ENCODE data around the gene KRTAP1-1. TPM values are rescaled to one million over a fixed set of nuclear protein-coding genes. Genes with fewer than 3 reads are reported as not detected.
"Not testable (repeated sequence)": the region's sequence is repeated elsewhere in the genome, so short reads cannot be mapped to it uniquely, and the experiment has no call there.

The KRTAP1-1 gene
- total RNA-seq, 1 experiment from 2014 or later: not detected

DNA sequence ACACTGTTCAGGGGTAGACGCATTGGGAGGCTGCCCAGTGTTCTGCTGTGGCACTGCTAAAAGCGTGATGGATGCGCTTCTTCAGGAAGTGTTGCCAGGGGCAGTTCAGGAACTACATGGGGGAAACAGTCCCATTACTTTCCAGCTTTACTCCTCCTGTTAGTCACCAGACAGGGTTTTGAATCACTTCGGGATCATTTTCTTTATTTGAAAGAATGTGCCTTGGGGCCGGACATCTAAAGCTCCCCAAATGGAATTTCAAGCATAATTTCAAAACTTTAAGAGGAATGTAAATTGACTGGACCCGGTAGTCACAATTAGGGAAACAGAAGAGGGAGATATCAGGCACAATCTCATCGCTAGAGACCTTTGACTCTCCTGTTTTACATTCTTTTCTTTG is 7.2 kb upstream of the KRTAP1-1 start:
- no peaks in the 10 kb centered on the region for H3K36me3 ChIP-seq (ENCODE audit: insufficient read depth, low read length)
- H3K9ac ChIP-seq (ENCODE audit: low read length): no peak overlapping the region
- H3K4me2 ChIP-seq (ENCODE audit: low read depth, low read length, poor library complexity, severe bottlenecking): no peak overlapping the region
- no peaks in the 10 kb centered on the region for H3K79me2 ChIP-seq (ENCODE audit: low read length)
- H3K27ac ChIP-seq (ENCODE audit: low read length): no peak overlapping the region
- no peaks in the 10 kb centered on the region for H3K9me2 ChIP-seq (replicated peaks; ENCODE audit: insufficient read depth, low read length)
- H3K4me3 ChIP-seq (ENCODE audit: low read length): no peak overlapping the region
- H3K4me1 ChIP-seq (ENCODE audit: low read length): no peaks in the 10 kb centered on the region
- no peaks in the 10 kb centered on the region for H3K9me3 ChIP-seq (ENCODE audit: low read length)
- H3K27me3 ChIP-seq (ENCODE audit: low read length): no peaks in the 10 kb centered on the region
- no peak overlapping the region for H2AFZ ChIP-seq (ENCODE audit: low read length)
- DNase-seq: peak; percentile 1
- H4K20me1 ChIP-seq (ENCODE audit: insufficient read depth, low read depth, low read length): no peaks in the 10 kb centered on the region

DNA sequence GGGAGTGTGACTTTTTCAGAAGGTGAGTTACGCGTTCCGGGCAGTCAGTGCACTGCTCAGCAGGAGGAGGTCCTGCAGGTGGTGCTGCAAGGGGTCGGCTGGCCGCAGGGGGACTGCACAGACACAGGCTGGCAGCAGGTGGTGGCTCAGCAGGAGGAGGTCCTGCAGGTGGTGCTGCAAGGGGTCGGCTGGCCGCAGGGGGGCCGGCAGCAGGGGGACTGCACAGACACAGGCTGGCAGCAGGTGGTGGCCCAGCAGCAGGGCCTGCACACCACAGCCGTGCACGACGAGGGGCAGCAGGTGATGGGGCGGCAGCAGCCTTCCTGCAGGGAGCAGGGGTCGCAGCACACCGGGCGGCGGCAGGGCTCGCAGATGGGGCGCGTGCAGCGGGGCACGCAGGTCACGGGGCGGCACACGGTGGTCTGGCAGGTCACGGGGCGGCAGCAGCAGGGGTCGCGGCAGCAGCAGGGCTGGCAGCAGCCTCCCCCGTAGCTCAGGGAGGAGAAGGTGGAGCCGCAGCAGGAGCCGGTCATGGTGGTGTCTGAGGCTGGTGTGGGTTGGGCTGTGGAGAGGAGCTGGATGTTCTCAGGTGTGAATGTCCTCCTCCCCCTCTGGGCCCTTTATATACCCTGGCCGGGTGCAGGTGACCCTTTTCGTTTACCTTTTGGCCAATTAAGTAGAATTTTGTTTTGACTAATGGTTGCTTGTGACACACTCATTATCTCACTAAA is 5.7 kb upstream of the KRTAP1-1 start, which contains the start of gene KRTAP2-1:
Gene KRTAP2-1, minus strand, starts transcription at position 582 of the 731 bp plus-strand sequence. Its CDS starts 49 bp downstream, at position 533.
- not testable (repeated sequence) for H4K20me1 ChIP-seq (ENCODE audit: insufficient read depth, low read depth, low read length); H3K27ac ChIP-seq (ENCODE audit: low read length); H3K4me3 ChIP-seq (ENCODE audit: low read length); H2AFZ ChIP-seq (ENCODE audit: low read length); H3K79me2 ChIP-seq (ENCODE audit: low read length); H3K4me2 ChIP-seq (ENCODE audit: low read depth, low read length, poor library complexity, severe bottlenecking); H3K36me3 ChIP-seq (ENCODE audit: insufficient read depth, low read length); H3K9ac ChIP-seq (ENCODE audit: low read length); H3K9me2 ChIP-seq (replicated peaks; ENCODE audit: insufficient read depth, low read length); H3K27me3 ChIP-seq (ENCODE audit: low read length); H3K9me3 ChIP-seq (ENCODE audit: low read length); H3K4me1 ChIP-seq (ENCODE audit: low read length)
- peak; percentile 30 for DNase-seq

DNA sequence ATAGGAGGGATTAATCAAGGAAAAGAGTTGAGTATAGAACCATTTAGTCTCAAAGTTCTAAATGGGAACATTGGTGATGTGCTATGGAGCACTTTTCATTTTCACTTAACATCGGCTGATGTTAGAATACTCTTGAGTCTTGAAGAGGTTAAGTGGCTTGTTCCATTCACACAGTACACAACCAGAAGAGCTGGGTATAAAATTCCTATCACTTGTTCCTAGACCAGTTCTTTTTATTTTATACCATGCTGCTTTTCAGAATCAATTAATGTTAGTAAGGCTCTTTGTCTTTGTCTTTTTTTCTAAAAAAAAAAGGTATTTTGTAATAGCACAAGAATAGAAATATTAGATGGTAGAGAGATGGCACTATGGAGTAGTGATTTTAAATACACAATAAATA is 1.7 kb upstream of the KRTAP1-1 start:
- Histone ChIP-seq H3K9ac (ENCODE audit: low read length) (no peak overlapping the region), H3K27me3 (ENCODE audit: low read length) (no peaks in the 10 kb centered on the region), H3K9me2 (replicated peaks; ENCODE audit: insufficient read depth, low read length) (no peaks in the 10 kb centered on the region), H3K79me2 (ENCODE audit: low read length) (no peaks in the 10 kb centered on the region), H3K36me3 (ENCODE audit: insufficient read depth, low read length) (no peaks in the 10 kb centered on the region), H3K4me3 (ENCODE audit: low read length) (no peak overlapping the region), H3K4me2 (ENCODE audit: low read depth, low read length, poor library complexity, severe bottlenecking) (no peak overlapping the region), H3K9me3 (ENCODE audit: low read length) (no peaks in the 10 kb centered on the region), H4K20me1 (ENCODE audit: insufficient read depth, low read depth, low read length) (no peaks in the 10 kb centered on the region), H3K27ac (ENCODE audit: low read length) (no peak overlapping the region), H3K4me1 (ENCODE audit: low read length) (no peaks in the 10 kb centered on the region), H2AFZ (ENCODE audit: low read length) (no peak overlapping the region)
- DNase-seq: no peak

DNA sequence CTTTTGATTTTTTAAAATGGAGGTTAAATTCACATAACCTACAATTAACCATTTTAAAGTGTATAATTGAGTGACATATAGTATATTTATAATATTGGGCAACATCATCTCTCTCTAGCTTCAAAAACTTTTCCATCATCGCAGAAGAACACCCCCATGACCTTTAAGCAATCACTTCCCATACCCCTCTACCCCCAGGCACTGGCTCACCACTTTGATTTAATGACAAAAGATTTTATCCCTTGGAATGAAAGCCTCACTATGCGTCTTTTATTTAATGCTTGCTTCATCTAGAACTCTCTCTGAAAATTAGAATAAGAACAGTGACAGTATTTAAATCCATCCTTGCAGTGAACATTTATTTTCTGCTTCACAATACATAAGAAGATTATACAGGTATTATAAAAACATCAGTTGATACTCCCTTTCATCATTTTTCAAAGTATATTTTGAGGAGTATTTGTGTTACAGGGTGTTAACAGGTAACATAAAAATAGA is 3.3 kb downstream of the KRTAP1-1 start:
- no peaks in the 10 kb centered on the region for H3K9me3 ChIP-seq (ENCODE audit: low read length)
- no peak for DNase-seq
- no peak overlapping the region for H3K9ac ChIP-seq (ENCODE audit: low read length)
- no peak overlapping the region for H3K27ac ChIP-seq (ENCODE audit: low read length)
- H3K9me2 ChIP-seq (replicated peaks; ENCODE audit: insufficient read depth, low read length): no peaks in the 10 kb centered on the region
- H3K27me3 ChIP-seq (ENCODE audit: low read length): no peaks in the 10 kb centered on the region
- no peaks in the 10 kb centered on the region for H3K79me2 ChIP-seq (ENCODE audit: low read length)
- H3K4me1 ChIP-seq (ENCODE audit: low read length): no peaks in the 10 kb centered on the region
- H3K36me3 ChIP-seq (ENCODE audit: insufficient read depth, low read length): no peaks in the 10 kb centered on the region
- no peak overlapping the region for H2AFZ ChIP-seq (ENCODE audit: low read length)
- no peaks in the 10 kb centered on the region for H4K20me1 ChIP-seq (ENCODE audit: insufficient read depth, low read depth, low read length)
- no peak overlapping the region for H3K4me2 ChIP-seq (ENCODE audit: low read depth, low read length, poor library complexity, severe bottlenecking)
- no peak overlapping the region for H3K4me3 ChIP-seq (ENCODE audit: low read length)

DNA sequence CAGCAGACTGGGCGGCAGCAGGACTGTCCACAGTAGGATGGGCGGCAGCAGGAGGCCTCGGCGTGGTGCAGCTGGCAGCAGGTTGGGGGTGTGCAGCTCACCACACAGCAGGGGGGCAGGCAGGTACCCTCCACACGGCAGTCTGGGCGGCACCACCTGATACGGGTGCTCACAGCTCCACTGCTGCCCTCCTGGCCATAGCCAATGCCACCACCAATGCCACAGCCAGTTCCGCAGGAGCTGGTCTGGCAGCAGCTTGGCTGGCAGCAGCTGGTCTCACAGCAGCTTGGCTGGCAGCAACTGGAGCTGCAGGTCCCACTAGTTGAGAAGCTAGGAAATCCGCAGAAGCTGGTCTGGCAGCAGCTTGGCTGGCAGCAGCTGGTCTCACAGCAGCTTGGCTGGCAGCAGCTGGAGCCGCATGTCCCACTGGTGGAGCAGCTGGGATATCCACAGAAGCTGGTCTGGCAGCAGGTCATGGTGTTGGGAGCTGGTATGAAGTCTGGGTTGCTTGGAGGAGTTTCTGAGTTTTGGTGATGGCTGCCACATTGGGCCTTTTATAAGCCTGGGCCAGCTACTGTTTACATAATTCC is 6.8 kb downstream of the KRTAP1-1 start, which contains the start of gene KRTAP1-3:
Gene KRTAP1-3, minus strand, starts transcription at position 529 of the 590 bp plus-strand sequence. Its CDS starts 53 bp downstream, at position 476.
- H4K20me1 ChIP-seq (ENCODE audit: insufficient read depth, low read depth, low read length); H2AFZ ChIP-seq (ENCODE audit: low read length); H3K9me3 ChIP-seq (ENCODE audit: low read length); H3K4me1 ChIP-seq (ENCODE audit: low read length); H3K79me2 ChIP-seq (ENCODE audit: low read length); H3K9ac ChIP-seq (ENCODE audit: low read length); H3K27me3 ChIP-seq (ENCODE audit: low read length); H3K4me2 ChIP-seq (ENCODE audit: low read depth, low read length, poor library complexity, severe bottlenecking); H3K4me3 ChIP-seq (ENCODE audit: low read length); H3K27ac ChIP-seq (ENCODE audit: low read length); H3K36me3 ChIP-seq (ENCODE audit: insufficient read depth, low read length); H3K9me2 ChIP-seq (replicated peaks; ENCODE audit: insufficient read depth, low read length): not testable (repeated sequence)
- peak; percentile 5 for DNase-seq

DNA sequence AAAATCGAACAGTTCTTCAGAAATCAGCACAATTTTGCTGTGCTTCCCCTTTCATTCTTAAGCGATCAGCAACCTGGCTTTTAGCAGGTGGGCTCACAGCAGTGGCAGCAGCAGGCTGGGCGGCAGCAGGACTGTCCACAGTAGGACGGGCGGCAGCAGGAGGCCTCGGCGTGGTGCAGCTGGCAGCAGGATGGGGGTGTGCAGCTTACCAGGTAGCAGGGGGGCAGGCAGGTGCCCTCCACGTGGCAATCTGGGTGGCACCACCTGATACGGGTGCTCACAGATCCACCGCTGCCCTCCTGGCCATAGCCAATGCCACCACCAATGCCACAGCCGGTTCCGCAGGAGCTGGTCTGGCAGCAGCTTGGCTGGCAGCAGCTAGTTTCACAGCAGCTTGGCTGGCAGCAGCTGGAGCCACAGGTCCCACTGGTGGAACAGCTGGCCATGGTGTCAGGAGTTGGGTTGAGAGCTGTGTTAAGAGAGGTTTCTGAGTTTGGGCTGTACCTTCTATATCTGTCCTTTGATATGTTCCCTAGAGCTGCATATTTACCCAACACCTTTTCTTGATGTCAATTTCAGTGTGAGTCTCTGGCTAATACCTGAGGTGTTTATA is 11.5 kb downstream of the KRTAP1-1 start, which contains the start of gene KRTAP1-4:
Gene KRTAP1-4, minus strand, starts transcription at position 563 of the 613 bp plus-strand sequence. Its CDS starts 117 bp downstream, at position 446.
- no peaks in the 10 kb centered on the region for H3K27me3 ChIP-seq (ENCODE audit: low read length)
- no peaks in the 10 kb centered on the region for H3K9me3 ChIP-seq (ENCODE audit: low read length)
- H3K27ac ChIP-seq (ENCODE audit: low read length): no peak within 1 kb of the TSS
- no peaks in the 10 kb centered on the region for H3K79me2 ChIP-seq (ENCODE audit: low read length)
- H2AFZ ChIP-seq (ENCODE audit: low read length): no peak within 1 kb of the TSS
- H3K4me1 ChIP-seq (ENCODE audit: low read length): no peaks in the 10 kb centered on the region
- no peaks in the 10 kb centered on the region for H3K9me2 ChIP-seq (replicated peaks; ENCODE audit: insufficient read depth, low read length)
- H3K4me3 ChIP-seq (ENCODE audit: low read length): no peak within 1 kb of the TSS
- H4K20me1 ChIP-seq (ENCODE audit: insufficient read depth, low read depth, low read length): no peaks in the 10 kb centered on the region
- no peak within 1 kb of the TSS for H3K4me2 ChIP-seq (ENCODE audit: low read depth, low read length, poor library complexity, severe bottlenecking)
- H3K9ac ChIP-seq (ENCODE audit: low read length): no peak within 1 kb of the TSS
- no peaks in the 10 kb centered on the region for H3K36me3 ChIP-seq (ENCODE audit: insufficient read depth, low read length)
- no peak for DNase-seq

DNA sequence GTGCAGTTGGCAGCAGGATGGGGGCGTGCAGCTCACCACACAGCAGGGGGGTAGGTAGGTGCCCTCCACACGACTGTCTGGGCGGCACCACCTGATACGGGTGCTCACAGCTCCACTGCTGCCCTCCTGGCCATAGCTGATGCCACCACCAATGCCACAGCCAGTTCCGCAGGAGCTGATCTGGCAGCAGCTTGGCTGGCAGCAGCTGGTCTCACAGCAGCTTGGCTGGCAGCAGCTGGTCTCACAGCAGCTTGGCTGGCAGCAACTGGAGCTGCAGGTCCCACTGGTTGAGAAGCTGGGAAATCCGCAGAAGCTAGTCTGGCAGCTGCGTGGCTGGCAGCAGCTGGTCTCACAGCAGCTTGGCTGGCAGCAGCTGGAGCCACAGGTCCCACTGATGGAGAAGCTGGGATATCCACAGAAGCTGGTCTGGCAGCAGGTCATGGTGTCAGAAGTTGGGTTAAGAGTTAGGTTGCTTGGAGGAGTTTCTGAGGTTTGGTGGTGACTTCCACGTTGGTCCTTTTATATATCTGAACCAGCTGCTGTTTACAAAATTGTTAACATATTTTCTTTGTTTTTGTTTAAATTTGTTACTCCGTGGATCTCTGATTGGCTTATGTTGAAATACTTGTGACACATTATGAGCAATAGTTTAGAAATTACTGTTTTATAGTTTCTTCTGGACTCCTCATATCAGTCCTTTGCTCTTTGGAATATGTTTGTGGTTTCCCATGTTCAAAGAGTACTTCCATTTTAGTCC is 14.4 kb downstream of the KRTAP1-1 start, which contains the start of gene KRTAP1-5:
Gene KRTAP1-5, minus strand, starts transcription at position 494 of the 757 bp plus-strand sequence. Its CDS starts 53 bp downstream, at position 441.
- no peaks in the 10 kb centered on the region for H3K9me2 ChIP-seq (replicated peaks; ENCODE audit: insufficient read depth, low read length)
- no peaks in the 10 kb centered on the region for H4K20me1 ChIP-seq (ENCODE audit: insufficient read depth, low read depth, low read length)
- no peaks in the 10 kb centered on the region for H3K36me3 ChIP-seq (ENCODE audit: insufficient read depth, low read length)
- H3K79me2 ChIP-seq (ENCODE audit: low read length): no peaks in the 10 kb centered on the region
- no peaks in the 10 kb centered on the region for H3K9me3 ChIP-seq (ENCODE audit: low read length)
- no peaks in the 10 kb centered on the region for H3K4me1 ChIP-seq (ENCODE audit: low read length)
- no peak within 1 kb of the TSS for H3K4me2 ChIP-seq (ENCODE audit: low read depth, low read length, poor library complexity, severe bottlenecking)
- no peak within 1 kb of the TSS for H3K27ac ChIP-seq (ENCODE audit: low read length)
- no peak within 1 kb of the TSS for H2AFZ ChIP-seq (ENCODE audit: low read length)
- H3K9ac ChIP-seq (ENCODE audit: low read length): no peak within 1 kb of the TSS
- no peak for DNase-seq
- no peaks in the 10 kb centered on the region for H3K27me3 ChIP-seq (ENCODE audit: low read length)
- no peak within 1 kb of the TSS for H3K4me3 ChIP-seq (ENCODE audit: low read length)

Data from Karpas-422 (cell line).